SU-DHL-6 (cell line): ENCODE data around the gene FEN1.

ENCODE experiments used
- H2AFZ ChIP-seq: fragments of 200-600 bp; sonication (generic); 2 replicates; pipeline ENCODE4 v1.6.1; 2014; ENCODE audit warnings: low read depth, mild to moderate bottlenecking, moderate library complexity, mixed read lengths, antibody characterized with exemption, low read length; ENCODE audit not compliant: severe bottlenecking
- H3F3A ChIP-seq: fragments of 200-600 bp; shearing (Covaris generic); 2 replicates; pipeline ENCODE4 v1.6.0; 2016; ENCODE audit warnings: antibody characterized with exemption, mild to moderate bottlenecking; ENCODE audit not compliant: insufficient read depth
- H3K27ac ChIP-seq: fragments of 200-600 bp; sonication (generic); 2 replicates; pipeline ENCODE4 v1.5.1; 2016; ENCODE audit warnings: low read depth, mild to moderate bottlenecking, low read length, moderate library complexity, mixed read lengths
- H3K27me3 ChIP-seq: fragments of 200-600 bp; sonication (generic), shearing (Covaris generic); 2 replicates; pipeline ENCODE4 v1.6.0; 2014; ENCODE audit warnings: mild to moderate bottlenecking, low read length
- H3K36me3 ChIP-seq: fragments of 200-600 bp; sonication (generic); 2 replicates; pipeline ENCODE4 v1.6.1; 2014; ENCODE audit warnings: mild to moderate bottlenecking, low read length, mixed read lengths
- H3K4me2 ChIP-seq: fragments of 300-600, 200-600 bp; shearing (Covaris generic), sonication (generic); 2 replicates; pipeline ENCODE4 v1.6.0; 2014; ENCODE audit warnings: low read length, low read depth, mild to moderate bottlenecking; ENCODE audit not compliant: poor library complexity, severe bottlenecking
- H3K4me3 ChIP-seq: fragments of 200-600 bp; sonication (generic); 2 replicates; pipeline ENCODE4 v1.5.1; 2014; ENCODE audit warnings: antibody characterized with exemption, low read length, mild to moderate bottlenecking, mixed read lengths; ENCODE audit not compliant: insufficient read depth, poor library complexity, severe bottlenecking
- H3K79me2 ChIP-seq: fragments of 200-600 bp; sonication (generic); 2 replicates; pipeline ENCODE4 v1.6.1; 2014; ENCODE audit warnings: mild to moderate bottlenecking, low read length, moderate library complexity; ENCODE audit not compliant: insufficient read depth
- H3K9ac ChIP-seq: fragments of 200-600 bp; sonication (generic); 2 replicates; pipeline ENCODE4 v1.7.0; 2014; ENCODE audit warnings: mild to moderate bottlenecking, low read length
- H3K9me2 ChIP-seq: fragments of 200-600 bp; sonication (generic); replicated peaks from 2 replicates; pipeline ENCODE4 v1.6.1; 2014; ENCODE audit warnings: low read length; ENCODE audit not compliant: insufficient read depth
- H3K9me3 ChIP-seq: fragments of 200-600 bp; sonication (generic); 2 replicates; pipeline ENCODE4 v1.6.1; 2014; ENCODE audit warnings: low read length, mixed read lengths; ENCODE audit not compliant: insufficient read depth
- H4K20me1 ChIP-seq: fragments of 200-600 bp; sonication (generic); 2 replicates; pipeline ENCODE4 v1.6.1; 2014; ENCODE audit warnings: low read depth, mild to moderate bottlenecking, antibody characterized with exemption, low read length, moderate library complexity, mixed read lengths
- CTCF ChIP-seq: fragments of 200-600 bp; sonication (generic); IDR thresholded peaks from one replicate; pipeline ENCODE4 v1.5.1; 2017; ENCODE audit warnings: antibody characterized with exemption, mild to moderate bottlenecking, low read length, moderate library complexity; ENCODE audit not compliant: insufficient read depth, poor library complexity, severe bottlenecking
- EZH2phosphoT487 ChIP-seq: fragments of 200-600 bp; sonication (generic), shearing (Covaris generic); conservative IDR thresholded peaks from 2 replicates; pipeline ENCODE4 v1.6.1; 2018; ENCODE audit warnings: mild to moderate bottlenecking, antibody characterized with exemption, low read length, moderate library complexity, mixed read lengths

The FEN1 gene

GRCh38 chr11:61792310-61793082 lies at the start of gene FEN1, which contains the start of gene TMEM258:
Gene FEN1 (plus strand): TSS chr11:61792911. CDS start chr11:61795362, 2,451 bp downstream.
Gene TMEM258 (minus strand): TSS chr11:61792599. CDS start chr11:61792558, 41 bp downstream.
- H3K9ac ChIP-seq, result peak within 1 kb of the TSS; percentile 93
- H4K20me1 ChIP-seq, result peaks cover 8% of the 10 kb centered on the region; the same call in 1 of the 2 replicates
- peaks cover 69% of the 10 kb centered on the region for H3K79me2 ChIP-seq
- H3K36me3 ChIP-seq, result peaks cover 11% of the 10 kb centered on the region; the same call in 1 of the 2 replicates
- peak within 1 kb of the TSS; percentile 88 for H3K27ac ChIP-seq
- H2AFZ ChIP-seq, result peak within 1 kb of the TSS; percentile 86
- peaks cover 5% of the 10 kb centered on the region for H3F3A ChIP-seq
- H3K27me3 ChIP-seq, result no peaks in the 10 kb centered on the region
- H3K9me3 ChIP-seq, result no peaks in the 10 kb centered on the region
- H3K9me2 ChIP-seq, result no peaks in the 10 kb centered on the region
- TF ChIP-seq CTCF, result no peak
- no peak for TF ChIP-seq EZH2phosphoT487
- H3K4me3 ChIP-seq, result peak within 1 kb of the TSS; percentile 92
- peak within 1 kb of the TSS; percentile 94 for H3K4me2 ChIP-seq

GRCh38 chr11:61743486-61744095 lies 49.1 kb upstream of the FEN1 start:
- TF ChIP-seq EZH2phosphoT487 (no peak), CTCF (no peak)
- Histone ChIP-seq H3K4me3 (no peak overlapping the region), H3K4me2 (no peak overlapping the region), H3K9me3 (no peaks in the 10 kb centered on the region), H2AFZ (no peak overlapping the region), H4K20me1 (no peaks in the 10 kb centered on the region), H3K9ac (no peak overlapping the region), H3K36me3 (no peaks in the 10 kb centered on the region), H3K79me2 (no peaks in the 10 kb centered on the region), H3K27ac (no peak overlapping the region), H3K9me2 (no peaks in the 10 kb centered on the region), H3K27me3 (no peaks in the 10 kb centered on the region), H3F3A (no peaks in the 10 kb centered on the region)

- TF ChIP-seq EZH2phosphoT487 (no peak), CTCF (no peak)
- Histone ChIP-seq H3K9ac (no peak overlapping the region), H3K36me3 (no peaks in the 10 kb centered on the region), H2AFZ (no peak overlapping the region), H3K27ac (no peak overlapping the region), H4K20me1 (no peaks in the 10 kb centered on the region), H3K9me2 (no peaks in the 10 kb centered on the region), H3K9me3 (no peaks in the 10 kb centered on the region), H3K4me3 (no peak overlapping the region), H3F3A (no peaks in the 10 kb centered on the region), H3K4me2 (no peak overlapping the region), H3K27me3 (no peaks in the 10 kb centered on the region), H3K79me2 (no peaks in the 10 kb centered on the region)
Measured at GRCh38 chr11:61744181-61744580, 48.5 kb upstream of the FEN1 start.
